HG03571 (cell line): ENCODE results near the gene RAPSN.

Source experiments
- ATAC-seq: cut with Tn5 transposase; IDR thresholded peaks from one replicate; pipeline ENCODE4 v1.9.1; 2021; ENCODE audit not compliant: unreplicated experiment

Gene RAPSN

DNA sequence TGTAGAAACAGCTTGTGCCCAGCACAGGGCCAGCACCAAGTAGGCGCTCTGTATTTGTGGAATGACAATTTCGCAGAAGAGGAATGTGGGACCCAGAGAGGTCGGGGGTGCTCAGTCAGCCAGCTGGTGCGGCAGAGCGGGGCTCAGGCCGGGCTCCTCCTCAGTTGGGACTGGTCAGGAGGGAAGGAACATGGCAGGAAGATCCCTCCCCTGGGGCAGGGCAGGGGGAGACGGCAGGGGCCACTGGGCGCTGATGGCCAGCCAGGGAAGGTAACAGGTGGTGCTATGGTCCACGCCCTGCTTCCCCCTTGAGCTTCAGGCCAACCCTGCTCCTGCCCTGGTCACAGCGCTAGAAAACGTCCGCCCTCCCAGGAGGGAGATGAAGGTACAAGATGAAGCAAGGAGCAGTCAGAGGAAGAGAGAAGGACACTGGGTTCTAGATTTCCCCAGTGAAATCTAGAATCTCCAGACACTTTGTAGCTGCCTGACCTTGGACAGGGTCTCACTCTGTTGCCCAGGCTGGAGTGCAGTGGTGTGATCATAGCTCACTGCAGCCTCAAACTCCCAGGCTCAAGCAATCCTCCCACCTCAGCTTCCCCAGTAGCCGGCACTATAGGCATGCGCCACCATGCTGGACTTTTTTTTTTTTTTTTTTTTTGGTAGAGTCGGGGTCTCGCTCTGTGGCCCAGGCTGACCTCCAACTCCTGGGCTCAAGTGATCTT lies 57.1 kb downstream of the RAPSN start:
- ATAC-seq = no peak

GRCh38 chr11:47391077-47391583 lies 57.8 kb downstream of the RAPSN start:
- no peak for ATAC-seq

GRCh38 chr11:47390422-47390760 lies 58.5 kb downstream of the RAPSN start:
- ATAC-seq = no peak

DNA sequence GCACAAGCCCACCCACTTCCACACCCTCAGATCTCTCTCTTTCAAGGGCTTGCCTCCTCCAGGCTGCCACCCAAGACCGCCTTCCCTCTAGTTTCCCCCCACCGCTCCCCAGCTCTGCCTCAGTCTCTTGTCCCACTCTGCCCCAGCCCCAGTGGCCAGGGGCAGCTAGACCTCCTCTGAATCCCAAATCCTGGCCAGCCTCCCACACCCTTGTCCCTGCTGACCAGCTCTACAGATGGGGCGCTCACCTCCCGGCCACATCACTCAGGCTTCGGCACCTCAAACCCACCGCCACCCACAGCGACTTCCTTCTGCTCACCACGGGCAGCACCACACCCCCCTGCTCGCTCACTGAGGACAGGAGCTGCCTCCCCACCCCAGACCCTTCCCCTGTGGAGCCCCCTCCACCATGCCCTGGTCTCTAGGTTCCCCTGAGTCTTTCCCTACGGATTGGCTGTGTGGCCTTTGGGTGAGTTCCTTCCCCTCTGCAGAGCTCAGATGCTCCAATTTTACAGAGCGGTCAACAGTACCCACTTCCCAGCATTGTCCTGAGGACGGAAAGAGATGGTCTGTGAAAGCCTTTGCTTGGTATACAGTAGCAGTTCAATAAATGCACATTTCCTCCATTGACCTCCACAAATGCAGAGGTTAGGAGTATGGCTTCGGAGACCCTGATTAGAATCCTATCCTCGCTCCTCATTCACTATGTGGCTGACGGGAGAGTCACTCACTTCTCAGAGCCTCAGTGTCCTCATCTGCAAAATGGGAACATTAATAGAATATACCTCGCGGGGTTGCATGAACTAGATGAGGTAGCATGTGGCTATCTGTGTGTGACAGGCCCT lies 59.1 kb downstream of the RAPSN start:
- no peak for ATAC-seq

DNA sequence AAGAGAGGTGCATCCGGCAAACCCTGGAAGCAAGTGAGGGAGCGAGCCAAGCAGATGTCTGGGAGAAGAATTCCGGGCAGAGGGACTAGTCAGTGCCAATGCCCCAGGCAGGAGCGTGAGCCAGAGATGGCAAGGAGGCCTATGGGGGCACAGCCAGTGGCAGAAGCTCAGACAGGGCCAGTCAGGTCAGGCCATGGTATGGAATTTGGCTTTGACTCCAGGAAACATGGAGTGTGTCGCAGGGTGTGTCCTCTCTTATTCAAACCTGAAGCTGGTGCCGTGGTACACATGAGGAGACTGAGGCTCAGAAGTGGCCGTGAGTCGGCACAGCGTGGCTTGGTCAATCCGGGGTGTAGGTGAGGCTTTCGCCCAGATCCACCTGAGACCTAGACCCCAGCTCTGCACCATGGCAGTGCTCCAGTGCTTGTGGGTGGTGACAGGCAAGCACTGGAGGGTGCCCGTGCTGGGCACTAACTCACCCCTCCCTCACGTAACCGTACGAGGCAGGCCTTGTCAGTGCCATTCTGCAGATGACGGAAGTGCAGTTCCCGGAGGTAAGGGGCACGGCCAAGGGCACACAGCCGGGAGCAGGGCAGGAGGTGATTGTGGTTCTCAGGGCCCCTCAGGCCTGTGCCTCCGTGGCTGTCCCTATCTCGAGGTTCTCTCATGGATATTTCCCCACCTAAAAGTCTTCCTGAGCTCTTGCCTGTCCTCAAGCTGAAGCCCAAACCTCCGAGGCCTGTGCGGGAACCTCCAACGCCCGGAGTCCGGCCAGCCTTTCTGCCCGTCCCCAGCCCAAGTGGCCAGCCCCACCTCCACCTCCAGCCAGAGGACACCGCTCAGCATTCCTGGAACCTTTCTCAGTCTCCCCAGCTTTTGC lies 60.0 kb downstream of the RAPSN start:
- ATAC-seq = no peak

DNA sequence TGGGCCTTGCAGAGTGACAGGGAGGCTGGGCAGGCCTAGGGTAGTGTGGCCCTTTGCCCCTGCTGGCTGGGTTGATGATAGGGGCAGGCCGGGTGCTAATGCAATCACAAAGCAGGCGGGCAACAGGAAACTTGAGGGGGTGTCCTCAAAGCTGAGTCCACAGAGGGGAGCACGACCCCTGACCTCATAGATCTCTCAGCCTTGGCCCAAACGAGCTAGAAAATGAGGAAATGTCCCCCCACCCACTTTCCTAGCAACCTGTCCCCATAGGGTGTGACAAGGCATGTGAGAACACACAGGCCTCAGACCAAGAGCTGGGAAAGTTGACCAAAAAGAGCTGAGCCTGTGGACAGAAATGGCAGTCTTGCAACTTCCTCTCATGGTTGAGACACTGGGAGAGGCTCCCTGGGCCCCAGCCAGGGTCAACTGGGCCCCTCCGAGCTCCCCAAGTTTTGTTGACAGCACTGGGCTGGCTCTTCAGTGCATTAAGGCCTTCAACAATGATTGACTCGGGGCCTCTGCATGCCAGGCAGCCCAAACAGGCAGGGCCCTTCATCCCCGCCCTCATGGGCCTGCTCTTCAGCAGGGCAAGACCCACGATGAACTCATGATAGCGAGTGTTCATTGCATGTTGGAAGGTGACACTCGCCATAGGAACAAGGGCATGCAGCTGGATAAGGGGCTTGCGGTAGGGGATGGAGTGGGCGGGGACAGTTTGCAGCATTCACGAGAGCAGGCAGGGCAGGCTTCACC lies 60.8 kb downstream of the RAPSN start:
- no peak for ATAC-seq
